Forelimb muscle (tissue), 1 donor: ENCODE data around the gene PRDM1. TPM values are rescaled to one million over a fixed set of nuclear protein-coding genes. Genes with fewer than 3 reads are reported as not detected.
"Not testable (repeated sequence)": the region's sequence is repeated elsewhere in the genome, so short reads cannot be mapped to it uniquely, and the experiment has no call there.

ENCODE experiments used
- DNase-seq: peaks from one replicate; pipeline ENCODE4 v3.0.0-alpha.2; 2013; ENCODE audit warnings: low read depth
- polyA plus RNA-seq: library from polyadenylated mRNA; unstranded; fragments of 120-200 nt; gene quantifications from one replicate; pipeline ENCODE4 v1.2.1, GENCODE V29; 2013; ENCODE audit not compliant: insufficient read length

The PRDM1 gene
- polyA plus RNA-seq, 1 donor: 4.0 TPM

GRCh38 chr6:106136845-106137244 is 50.7 kb downstream of the PRDM1 start:
- no peak for DNase-seq

GRCh38 chr6:106138151-106138550 is 52.0 kb downstream of the PRDM1 start:
- DNase-seq: no peak

GRCh38 chr6:106141441-106142237 is 55.5 kb downstream of the PRDM1 start:
- DNase-seq: no peak

GRCh38 chr6:106142876-106143431 is 56.8 kb downstream of the PRDM1 start:
- DNase-seq: no peak

- no peak for DNase-seq
Observed at GRCh38 chr6:106143665-106144064, 57.5 kb downstream of the PRDM1 start.

- DNase-seq: no peak
Observed at GRCh38 chr6:106145144-106145543, 59.0 kb downstream of the PRDM1 start.

GRCh38 chr6:106145741-106146227 is 59.6 kb downstream of the PRDM1 start:
- DNase-seq: no peak

- DNase-seq: no peak
Observed at GRCh38 chr6:106146852-106147351, 60.8 kb downstream of the PRDM1 start.

- no peak for DNase-seq
Observed at GRCh38 chr6:106147476-106147875, 61.3 kb downstream of the PRDM1 start.

GRCh38 chr6:106149472-106150069 is 63.4 kb downstream of the PRDM1 start:
- no peak for DNase-seq

- DNase-seq: not testable (repeated sequence)
Observed at GRCh38 chr6:106152476-106152875, 66.3 kb downstream of the PRDM1 start.

GRCh38 chr6:106152952-106153351 is 66.8 kb downstream of the PRDM1 start:
- DNase-seq: no peak

- no peak for DNase-seq
Observed at GRCh38 chr6:106154326-106154725, 68.2 kb downstream of the PRDM1 start.

GRCh38 chr6:106155219-106155830 is 69.2 kb downstream of the PRDM1 start:
- no peak for DNase-seq

- no peak for DNase-seq
Observed at GRCh38 chr6:106156413-106156812, 70.3 kb downstream of the PRDM1 start.

GRCh38 chr6:106156863-106157262 is 70.7 kb downstream of the PRDM1 start:
- no peak for DNase-seq

GRCh38 chr6:106158816-106159215 is 72.7 kb downstream of the PRDM1 start:
- no peak for DNase-seq

Other genes starting within 250 kb of the PRDM1 start
- gene ATG5, start 239.4 kb downstream of the PRDM1 start, polyA plus RNA-seq: 22.3 TPM